ENCODE measurements around the gene ABHD18. TPM values are rescaled to one million over a fixed set of nuclear protein-coding genes. Genes with fewer than 3 reads are reported as not detected.
"Not testable (repeated sequence)": the region's sequence is repeated elsewhere in the genome, so short reads cannot be mapped to it uniquely, and the experiment has no call there.

ABHD18 gene
- total and polyA plus RNA-seq, 8 donors, result 11.9 to 22.4 (median 17.2) TPM

DNA sequence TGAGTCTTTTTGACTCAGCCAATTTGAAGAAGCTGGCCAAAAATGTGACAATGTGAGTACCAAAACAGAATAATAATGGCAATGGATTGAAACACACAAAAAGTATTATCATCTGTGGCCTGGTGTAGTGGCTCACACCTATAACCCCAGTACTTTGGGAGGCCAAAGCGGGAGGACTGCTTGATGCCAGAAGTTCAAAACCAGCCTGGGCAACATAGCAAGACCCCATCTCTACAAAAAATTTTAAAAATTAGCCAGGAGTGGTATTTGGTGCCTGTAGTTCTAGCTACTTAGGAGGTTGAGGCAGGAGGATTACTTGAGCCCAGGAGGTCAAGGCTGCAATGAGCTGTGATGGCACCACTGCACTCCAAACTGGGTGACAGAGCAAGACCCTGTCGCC lies 43.0 kb upstream of the ABHD18 start:
- TF ChIP-seq, protein P1, sequence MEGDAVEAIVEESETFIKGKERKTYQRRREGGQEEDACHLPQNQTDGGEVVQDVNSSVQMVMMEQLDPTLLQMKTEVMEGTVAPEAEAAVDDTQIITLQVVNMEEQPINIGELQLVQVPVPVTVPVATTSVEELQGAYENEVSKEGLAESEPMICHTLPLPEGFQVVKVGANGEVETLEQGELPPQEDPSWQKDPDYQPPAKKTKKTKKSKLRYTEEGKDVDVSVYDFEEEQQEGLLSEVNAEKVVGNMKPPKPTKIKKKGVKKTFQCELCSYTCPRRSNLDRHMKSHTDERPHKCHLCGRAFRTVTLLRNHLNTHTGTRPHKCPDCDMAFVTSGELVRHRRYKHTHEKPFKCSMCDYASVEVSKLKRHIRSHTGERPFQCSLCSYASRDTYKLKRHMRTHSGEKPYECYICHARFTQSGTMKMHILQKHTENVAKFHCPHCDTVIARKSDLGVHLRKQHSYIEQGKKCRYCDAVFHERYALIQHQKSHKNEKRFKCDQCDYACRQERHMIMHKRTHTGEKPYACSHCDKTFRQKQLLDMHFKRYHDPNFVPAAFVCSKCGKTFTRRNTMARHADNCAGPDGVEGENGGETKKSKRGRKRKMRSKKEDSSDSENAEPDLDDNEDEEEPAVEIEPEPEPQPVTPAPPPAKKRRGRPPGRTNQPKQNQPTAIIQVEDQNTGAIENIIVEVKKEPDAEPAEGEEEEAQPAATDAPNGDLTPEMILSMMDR (IDR thresholded peaks at IDR 0.05), result no peak
- no peak overlapping the region for H3K4me3 ChIP-seq
- H3K27ac ChIP-seq, result no peak overlapping the region
- DNase-seq (no peak), ATAC-seq (no peak)
- intact Hi-C loops (cut with DNase I), result no loop called here
- H3K36me3 ChIP-seq, result peaks cover 0 to 43% of the 10 kb centered on the region in 2 donors
- H3K27me3 ChIP-seq, result no peaks in the 10 kb centered on the region
- no peaks in the 10 kb centered on the region for H3K4me1 ChIP-seq
- H3K9me3 ChIP-seq, result no peaks in the 10 kb centered on the region

GRCh38 chr4:127925720-127926119 lies 39.5 kb upstream of the ABHD18 start:
- DNase-seq; ATAC-seq; H3K27me3 ChIP-seq; intact Hi-C loops (cut with DNase I); H3K4me1 ChIP-seq; H3K4me3 ChIP-seq; H3K9me3 ChIP-seq; H3K27ac ChIP-seq: not testable (repeated sequence)
- peaks cover 0 to 51% of the 10 kb centered on the region in 2 donors for H3K36me3 ChIP-seq

DNA sequence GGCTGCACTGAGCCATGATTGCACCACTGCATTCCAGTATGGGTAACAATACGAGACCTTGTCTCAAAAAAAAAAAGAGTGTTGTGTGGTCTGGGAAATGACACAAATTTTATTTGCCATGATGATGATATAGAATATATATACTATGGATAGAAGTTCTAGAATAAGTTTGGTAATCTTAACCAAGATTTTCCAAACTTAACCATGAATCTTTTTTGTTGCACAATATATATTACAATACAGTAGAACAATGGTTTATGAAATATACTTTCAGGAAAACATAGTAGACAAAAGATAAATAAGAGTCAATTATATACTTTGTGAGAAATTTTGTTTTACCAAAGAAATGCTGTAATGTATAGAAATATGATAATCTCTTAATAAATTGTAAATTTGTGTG lies 35.0 kb upstream of the ABHD18 start:
- Histone ChIP-seq H3K27me3 (no peaks in the 10 kb centered on the region), H3K36me3 (peaks cover 0 to 52% of the 10 kb centered on the region in 2 donors), H3K4me3 (no peak overlapping the region), H3K4me1 (no peaks in the 10 kb centered on the region), H3K27ac (no peak overlapping the region), H3K9me3 (no peaks in the 10 kb centered on the region)
- intact Hi-C loops (cut with DNase I), result no loop called here
- TF ChIP-seq, protein P1 (IDR thresholded peaks at IDR 0.05), result no peak
- DNase-seq (no peak), ATAC-seq (no peak)

DNA sequence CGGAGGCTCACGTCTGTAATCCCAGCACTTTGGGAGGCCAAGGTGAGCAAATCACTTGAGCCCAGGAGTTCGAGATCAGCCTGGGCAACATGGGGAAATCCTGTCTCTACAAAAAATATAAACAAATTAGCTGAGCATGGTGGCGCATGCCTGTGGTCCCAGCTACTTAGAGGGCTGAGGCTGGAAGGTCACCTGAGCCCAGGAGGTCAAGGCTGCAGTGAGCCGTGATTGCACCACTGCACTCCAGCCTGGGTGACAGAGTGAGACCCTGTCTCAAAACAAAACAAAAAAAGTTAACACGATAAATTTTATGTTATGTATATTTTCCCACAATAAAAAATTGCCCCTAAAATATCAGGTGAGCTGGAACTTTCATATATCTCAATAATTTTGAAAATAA lies 33.4 kb upstream of the ABHD18 start:
- DNase-seq; ATAC-seq; H3K27ac ChIP-seq; H3K27me3 ChIP-seq; intact Hi-C loops (cut with DNase I); H3K9me3 ChIP-seq; H3K4me3 ChIP-seq; H3K4me1 ChIP-seq: not testable (repeated sequence)
- H3K36me3 ChIP-seq, result peaks cover 0 to 46% of the 10 kb centered on the region in 2 donors

- DNase-seq, result no peak
- Histone ChIP-seq H3K27me3 (no peaks in the 10 kb centered on the region), H3K27ac (no peak overlapping the region), H3K36me3 (peaks cover 0 to 10% of the 10 kb centered on the region in 2 donors), H3K9me3 (no peaks in the 10 kb centered on the region), H3K4me3 (no peak overlapping the region), H3K4me1 (no peaks in the 10 kb centered on the region)
- intact Hi-C loops (cut with DNase I), result no loop called here
- no peak for ATAC-seq
- TF ChIP-seq, protein P1 (IDR thresholded peaks at IDR 0.05), result no peak
Observed at GRCh38 chr4:127936974-127937373, 28.2 kb upstream of the ABHD18 start.

DNA sequence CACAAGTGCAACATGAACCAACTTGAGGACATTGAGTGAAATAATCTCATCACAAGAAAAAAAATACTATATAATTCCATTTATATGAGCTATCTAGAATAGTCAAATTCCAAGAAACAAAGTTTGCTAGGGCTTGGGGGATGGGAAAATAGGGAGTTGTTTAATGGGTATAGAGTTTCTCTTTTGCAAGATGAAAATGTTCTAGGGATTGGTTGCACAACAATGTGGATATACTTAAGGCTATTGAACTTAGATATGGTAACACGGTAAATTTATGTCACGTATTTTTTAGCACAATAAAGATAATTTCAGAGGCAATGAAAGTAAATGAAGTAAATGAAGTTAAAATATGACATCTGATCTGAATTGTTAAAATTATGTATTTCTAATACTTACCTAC lies 8.1 kb upstream of the ABHD18 start:
- Histone ChIP-seq H3K4me1 (no peaks in the 10 kb centered on the region), H3K4me3 (no peak overlapping the region), H3K27me3 (no peaks in the 10 kb centered on the region), H3K36me3 (peaks cover 0 to 31% of the 10 kb centered on the region in 2 donors), H3K27ac (no peak overlapping the region), H3K9me3 (no peaks in the 10 kb centered on the region)
- ATAC-seq (no peak), DNase-seq (no peak)
- TF ChIP-seq, protein P1 (IDR thresholded peaks at IDR 0.05), result no peak
- intact Hi-C loops (cut with DNase I), result no loop called here

Measured in left lung (tissue), 10 donors.